ENCODE data around the gene SENP7.
"Not testable (repeated sequence)": the region's sequence is repeated elsewhere in the genome, so short reads cannot be mapped to it uniquely, and the experiment has no call there.

The SENP7 gene

DNA sequence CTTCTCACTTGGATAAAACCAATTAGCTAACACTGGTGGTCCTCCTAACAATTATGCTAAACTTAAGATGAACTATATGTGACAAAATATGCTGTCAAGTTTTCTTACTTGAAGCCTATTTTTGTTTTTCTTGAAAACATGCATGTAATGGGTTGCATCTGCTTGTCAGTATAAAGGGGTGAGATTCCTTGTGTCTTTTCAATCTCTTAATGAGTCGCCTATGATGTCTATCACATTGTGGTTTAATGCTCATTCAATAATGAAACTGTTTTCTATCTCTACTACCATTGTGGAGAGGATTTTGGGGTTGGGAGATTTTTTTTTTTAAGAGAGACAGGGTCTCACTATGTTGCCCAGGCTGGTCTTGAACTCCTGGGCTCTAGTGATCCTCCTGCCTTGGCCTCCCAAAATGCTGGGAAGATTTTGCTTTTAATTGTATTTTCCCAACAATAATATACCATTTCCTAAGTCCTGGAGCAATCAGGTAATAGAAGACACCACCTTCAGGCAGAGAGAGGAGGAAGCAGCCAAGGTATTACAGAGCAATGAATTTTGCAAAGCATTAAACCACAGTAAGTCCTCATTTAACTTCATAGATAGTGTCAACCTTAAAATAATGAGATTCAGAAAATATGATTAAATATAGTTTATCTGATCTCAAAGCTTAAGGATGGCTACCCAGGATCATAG is 31.3 kb upstream of the SENP7 start:
- no peak overlapping the region for H3K4me3 ChIP-seq (ENCODE audit: low read depth, low read length)
- TF ChIP-seq CTCF (IDR thresholded peaks at IDR 0.05; ENCODE audit: borderline replicate concordance, insufficient read depth, low read depth, low read length), result no peak

GRCh38 chr3:101542957-101543356 is 29.9 kb upstream of the SENP7 start:
- H3K4me3 ChIP-seq (ENCODE audit: low read depth, low read length), result no peak overlapping the region
- TF ChIP-seq CTCF (IDR thresholded peaks at IDR 0.05; ENCODE audit: borderline replicate concordance, insufficient read depth, low read depth, low read length), result no peak

GRCh38 chr3:101536955-101537354 is 23.9 kb upstream of the SENP7 start:
- not testable (repeated sequence) for H3K4me3 ChIP-seq (ENCODE audit: low read depth, low read length)

DNA sequence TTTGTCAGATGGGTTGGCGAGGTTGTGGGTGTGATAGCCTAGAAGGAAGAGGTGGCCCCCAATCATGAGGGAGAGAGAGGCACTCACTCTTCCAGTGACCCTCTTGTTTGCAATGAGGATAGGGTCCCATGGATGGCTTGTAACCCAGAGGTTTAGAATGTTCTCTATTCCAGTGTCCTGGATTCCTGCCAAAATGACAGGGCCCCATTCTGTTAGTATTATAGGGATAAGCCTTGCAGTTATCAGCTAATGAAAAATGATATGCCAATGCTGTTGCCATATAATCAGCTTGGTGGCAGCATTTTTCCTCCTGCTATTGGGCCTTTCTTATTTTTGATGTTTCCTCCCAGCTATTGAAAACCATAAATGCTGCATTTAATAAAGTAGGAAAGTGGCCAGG is 23.3 kb upstream of the SENP7 start:
- no peak for TF ChIP-seq CTCF (IDR thresholded peaks at IDR 0.05; ENCODE audit: borderline replicate concordance, insufficient read depth, low read depth, low read length)
- H3K4me3 ChIP-seq (ENCODE audit: low read depth, low read length), result no peak overlapping the region

- no peak for TF ChIP-seq CTCF (IDR thresholded peaks at IDR 0.05; ENCODE audit: borderline replicate concordance, insufficient read depth, low read depth, low read length)
- H3K4me3 ChIP-seq (ENCODE audit: low read depth, low read length), result no peak overlapping the region
Observed at GRCh38 chr3:101535221-101535620, 22.2 kb upstream of the SENP7 start.

DNA sequence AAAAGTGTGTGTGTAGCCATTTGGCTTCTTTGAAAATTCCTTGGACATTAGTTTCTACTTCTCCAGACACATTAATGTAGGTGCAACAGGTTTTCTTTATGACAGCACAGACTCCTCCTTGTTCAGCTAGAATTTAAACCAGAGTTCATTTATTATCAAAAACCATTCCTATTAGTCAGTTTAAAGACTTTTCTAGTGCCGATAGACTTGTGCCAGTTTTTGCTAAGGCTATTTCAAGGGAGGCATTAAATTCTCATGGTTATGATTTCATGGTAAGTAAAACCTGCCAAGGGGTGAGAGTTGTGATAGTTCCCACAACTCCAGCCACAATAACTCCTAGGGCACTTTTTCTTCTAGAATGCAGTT is 20.6 kb upstream of the SENP7 start:
- no peak overlapping the region for H3K4me3 ChIP-seq (ENCODE audit: low read depth, low read length)
- TF ChIP-seq CTCF (IDR thresholded peaks at IDR 0.05; ENCODE audit: borderline replicate concordance, insufficient read depth, low read depth, low read length), result no peak

- no peak for TF ChIP-seq CTCF (IDR thresholded peaks at IDR 0.05; ENCODE audit: borderline replicate concordance, insufficient read depth, low read depth, low read length)
- H3K4me3 ChIP-seq (ENCODE audit: low read depth, low read length), result no peak overlapping the region
Observed at GRCh38 chr3:101532783-101533602, 20.0 kb upstream of the SENP7 start.

Data from GM12875 (cell line).